A204.1 (cell line): ENCODE measurements around the gene DRAM2.
"Not testable (repeated sequence)": the region's sequence is repeated elsewhere in the genome, so short reads cannot be mapped to it uniquely, and the experiment has no call there.

Source experiments
- FAIRE-seq: peaks from 2 replicates; lab custom pipeline; 2012; peaks lifted over from hg19 to GRCh38; lab: Jason Lieb, UNC

Gene DRAM2

DNA sequence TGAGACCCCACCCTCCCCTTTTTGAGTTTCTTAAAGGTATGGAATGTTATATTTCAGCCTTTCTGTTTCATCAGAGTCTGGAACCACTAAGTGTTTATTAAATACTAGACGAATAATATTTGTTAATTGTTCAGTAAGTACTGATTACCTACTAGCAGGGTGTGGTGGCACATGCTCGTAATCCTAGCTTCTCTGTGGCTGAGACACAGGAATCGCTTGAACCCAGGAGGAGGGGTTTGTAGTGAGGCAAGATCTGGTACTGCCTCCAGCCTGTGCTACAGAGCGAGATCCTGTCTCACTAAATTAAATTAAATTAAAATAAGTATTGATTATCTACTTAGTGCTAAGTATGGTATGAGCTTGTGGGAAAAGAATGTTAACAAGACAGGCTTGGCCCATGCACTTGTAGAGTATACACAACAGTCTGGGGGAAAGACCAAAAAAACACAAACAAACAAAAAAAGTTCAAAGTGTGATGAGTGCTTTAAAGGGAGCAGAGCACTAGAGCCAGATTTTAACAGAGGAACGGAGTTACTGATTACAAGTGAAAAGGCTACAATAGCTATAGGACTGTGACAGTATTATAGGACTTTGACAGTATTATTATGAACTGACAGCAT is 2.6 kb upstream of the DRAM2 start:
- no peak for FAIRE-seq

DNA sequence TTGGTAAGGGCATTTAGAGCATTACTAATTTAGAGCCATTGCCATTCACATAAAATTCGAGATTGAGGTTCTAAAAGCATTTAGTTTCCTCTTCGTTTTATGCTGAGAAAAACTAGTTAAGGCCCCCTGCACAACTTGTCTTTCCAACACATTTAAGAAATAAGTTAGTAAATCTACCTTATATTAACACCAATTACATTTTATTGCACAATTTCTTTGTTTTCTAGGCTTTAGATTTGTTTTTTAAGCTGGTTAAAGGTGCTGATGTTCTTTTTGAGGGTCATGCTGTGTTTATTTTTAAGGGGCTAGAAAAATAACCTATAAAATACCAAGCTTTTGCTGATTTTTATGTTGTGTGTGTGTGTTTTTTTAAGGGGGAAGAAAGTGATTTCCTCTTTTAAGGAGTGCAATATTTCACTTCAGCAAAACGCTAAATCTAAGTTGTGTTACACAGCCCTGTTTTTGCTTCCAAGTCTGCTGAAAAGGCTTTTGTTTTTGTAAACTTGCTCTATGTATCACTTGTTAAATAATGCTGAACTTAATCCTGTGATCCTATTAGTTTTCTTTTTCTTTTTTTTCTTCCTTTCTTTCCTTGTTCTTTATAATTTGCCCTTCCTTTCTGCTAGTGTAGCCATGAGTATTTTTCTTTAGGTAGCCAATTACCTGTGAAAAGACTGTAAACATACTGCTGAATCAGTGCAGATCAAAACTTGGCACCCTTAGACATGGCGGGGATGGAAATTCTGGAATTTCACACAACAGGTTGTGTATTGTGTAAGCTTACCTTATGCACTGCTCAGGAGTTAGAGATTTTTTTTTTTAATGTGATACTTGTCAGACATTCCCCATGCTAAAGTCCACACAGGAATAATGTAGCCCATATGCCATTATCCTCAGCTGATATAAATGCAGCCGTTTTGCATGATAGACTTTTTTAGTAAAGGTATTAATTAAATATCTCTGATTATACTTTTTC is 1.6 kb upstream of the DRAM2 start:
- no peak for FAIRE-seq

DNA sequence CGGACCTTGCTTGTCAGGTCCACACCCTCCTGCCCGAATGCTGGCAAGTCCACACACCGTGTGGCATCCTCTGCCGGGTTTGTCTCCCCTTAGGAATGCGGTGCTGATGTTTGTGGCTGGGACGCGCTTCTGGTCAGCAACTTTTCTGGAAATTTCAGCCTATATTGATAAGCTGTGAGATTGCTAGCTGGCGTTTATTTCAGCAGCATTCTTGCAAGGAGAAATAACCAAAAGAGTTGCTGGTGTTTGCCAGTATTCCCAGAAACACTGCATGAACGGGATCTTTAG is 731 bp upstream of the DRAM2 start:
- no peak for FAIRE-seq

DNA sequence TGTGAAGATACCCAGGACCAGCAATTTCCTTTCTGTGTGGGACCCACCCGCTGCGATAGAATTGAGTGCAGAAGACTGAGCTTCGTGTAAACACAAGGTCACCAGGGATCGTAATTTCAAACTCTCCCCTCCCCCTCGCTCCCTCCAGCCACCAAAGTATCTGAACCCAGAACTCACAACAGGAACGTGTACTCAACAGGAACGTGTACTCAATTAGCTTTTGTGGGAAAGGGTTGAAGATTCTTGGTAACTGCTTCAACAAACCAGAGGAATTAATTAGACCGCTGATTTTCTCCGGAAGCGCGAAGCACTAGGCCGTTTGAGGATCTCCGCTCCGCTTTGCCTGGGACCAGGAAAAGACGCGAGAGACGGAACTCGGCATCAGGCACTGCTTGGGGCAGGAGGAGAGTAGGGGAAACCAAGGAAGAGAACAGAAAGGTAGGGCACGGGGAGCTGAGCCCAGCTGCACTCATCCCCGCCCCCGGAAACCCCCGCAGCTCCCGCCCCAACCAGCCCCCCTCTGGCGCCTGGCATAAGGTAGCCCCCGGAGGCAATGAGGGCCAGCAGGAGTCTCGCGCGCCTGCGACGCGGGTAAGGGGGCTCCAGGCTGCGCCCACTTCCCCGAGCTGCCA is 453 bp downstream of the DRAM2 start:
- no peak for FAIRE-seq

DNA sequence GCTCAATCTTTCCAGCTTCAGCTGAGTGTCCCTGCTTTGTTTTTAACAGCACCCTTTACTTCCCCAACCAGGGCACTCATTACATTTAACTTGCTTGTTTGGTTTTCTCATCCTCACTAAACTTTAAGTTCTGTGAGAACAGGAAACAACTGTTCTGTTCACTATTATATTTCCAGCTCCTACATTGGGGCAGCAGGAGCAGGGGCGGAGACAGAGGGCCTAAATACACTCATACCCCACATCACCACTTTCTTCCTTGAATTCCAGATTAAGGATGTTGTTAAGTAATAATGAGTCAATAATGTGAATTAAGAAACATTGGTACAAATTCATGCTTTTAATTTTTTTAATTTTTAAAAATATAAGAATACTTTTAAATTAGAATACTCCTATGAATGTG is 6.0 kb downstream of the DRAM2 start:
- FAIRE-seq, result no peak

DNA sequence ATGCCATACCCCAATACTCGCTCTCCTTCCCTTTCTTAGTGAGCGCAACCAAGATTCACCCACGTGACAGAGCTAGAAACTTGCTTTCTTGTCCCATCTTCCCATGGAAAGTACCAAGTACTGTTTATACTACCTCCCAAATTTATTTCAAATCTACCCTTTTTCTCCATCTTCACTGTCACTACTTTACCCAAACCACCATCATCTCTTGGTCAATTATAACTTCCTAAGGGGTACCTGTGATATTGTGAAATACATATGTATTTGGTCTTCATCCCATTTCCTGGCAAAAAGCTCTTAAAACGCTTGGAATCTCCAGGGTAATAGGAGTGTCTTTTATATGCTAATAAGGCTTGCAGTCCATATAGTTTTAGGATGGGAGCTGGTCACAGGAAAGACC is 8.2 kb downstream of the DRAM2 start:
- FAIRE-seq, result no peak

DNA sequence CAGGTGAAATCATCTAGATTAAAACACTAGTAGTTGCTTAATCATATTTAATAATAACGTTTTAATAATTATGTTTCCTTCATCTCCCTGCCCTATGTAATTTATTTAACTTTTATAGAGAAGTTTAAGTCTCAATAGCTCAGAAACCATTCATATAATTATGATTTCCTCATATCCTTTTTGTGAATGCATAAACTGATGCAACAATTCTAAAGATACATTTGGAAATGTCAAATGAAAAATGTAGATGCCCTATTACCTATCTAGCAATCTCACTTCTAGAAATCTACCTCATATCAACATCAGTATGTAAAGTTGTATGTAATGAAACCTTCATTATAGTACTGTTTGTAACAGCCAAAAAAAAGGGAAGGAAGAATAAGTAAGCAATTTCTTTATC is 10.5 kb downstream of the DRAM2 start:
- FAIRE-seq, result no peak

DNA sequence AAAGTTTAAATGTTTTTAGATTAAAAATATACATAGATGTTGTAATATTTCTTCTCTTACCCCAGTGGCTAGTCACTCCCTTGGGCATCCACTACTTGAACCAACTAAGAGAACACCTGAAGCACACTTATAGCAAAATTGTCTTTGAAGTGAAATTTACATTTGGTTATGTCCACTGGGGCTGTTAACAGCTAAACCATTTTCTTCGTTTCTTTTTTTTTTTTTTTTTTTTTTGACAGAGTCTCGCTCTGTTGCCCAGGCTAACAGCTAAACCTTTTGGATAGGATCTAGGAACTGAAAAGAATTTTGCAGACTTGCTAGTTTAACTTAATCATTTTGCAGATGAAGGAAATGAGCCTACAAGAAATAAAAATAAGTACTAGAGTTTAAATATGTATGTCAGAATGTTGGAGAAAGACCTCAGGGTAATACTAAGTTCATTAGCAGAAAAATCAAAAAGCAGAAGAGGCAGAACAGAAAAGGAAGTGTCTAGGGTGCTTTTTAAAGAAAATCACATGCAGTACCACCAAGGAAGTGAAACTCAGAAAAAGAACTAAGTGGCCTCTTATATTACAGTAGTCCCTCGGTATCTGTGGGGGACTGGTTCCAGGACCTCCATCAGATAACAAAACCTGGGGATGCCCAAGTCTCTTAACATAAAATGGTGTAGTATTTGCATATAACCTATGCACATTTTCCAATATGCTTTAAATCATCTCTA is 11.8 kb downstream of the DRAM2 start:
- no peak for FAIRE-seq

DNA sequence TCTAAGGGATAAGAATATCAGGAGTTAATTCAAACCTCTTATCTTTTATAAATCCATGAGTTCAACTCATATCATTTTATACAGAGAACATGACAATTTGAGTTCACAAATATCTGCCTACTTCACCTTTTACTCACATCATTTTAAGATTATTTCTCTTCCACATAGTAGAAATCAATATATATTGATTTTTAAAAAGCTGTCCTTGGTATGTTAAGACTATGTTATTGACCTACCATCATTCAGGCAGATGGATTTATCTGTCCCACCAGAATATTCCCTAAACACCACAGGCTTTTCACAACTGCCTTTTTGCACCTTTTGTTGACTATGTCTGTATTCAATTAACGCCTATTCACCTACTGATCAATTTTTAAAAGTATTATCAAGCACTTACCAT is 13.5 kb downstream of the DRAM2 start:
- no peak for FAIRE-seq

DNA sequence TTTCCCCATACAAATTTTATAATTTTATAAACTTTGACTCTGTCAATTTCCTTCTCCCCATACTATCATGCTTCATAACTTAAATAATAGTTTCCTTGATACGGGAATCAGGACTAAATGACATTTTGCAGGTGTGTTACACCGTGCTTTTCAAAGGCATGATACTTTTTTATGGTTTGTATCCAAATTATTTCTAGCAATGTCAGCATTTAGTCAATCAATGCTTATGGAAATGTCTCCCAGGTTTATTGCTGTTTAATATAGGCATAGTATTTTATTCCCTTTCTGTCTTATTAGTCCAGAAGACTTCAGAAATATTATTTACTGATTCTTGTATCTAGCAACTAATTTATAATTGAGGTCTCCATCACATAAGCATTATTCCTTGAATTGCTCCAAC is 23.4 kb downstream of the DRAM2 start:
- no peak for FAIRE-seq

DNA sequence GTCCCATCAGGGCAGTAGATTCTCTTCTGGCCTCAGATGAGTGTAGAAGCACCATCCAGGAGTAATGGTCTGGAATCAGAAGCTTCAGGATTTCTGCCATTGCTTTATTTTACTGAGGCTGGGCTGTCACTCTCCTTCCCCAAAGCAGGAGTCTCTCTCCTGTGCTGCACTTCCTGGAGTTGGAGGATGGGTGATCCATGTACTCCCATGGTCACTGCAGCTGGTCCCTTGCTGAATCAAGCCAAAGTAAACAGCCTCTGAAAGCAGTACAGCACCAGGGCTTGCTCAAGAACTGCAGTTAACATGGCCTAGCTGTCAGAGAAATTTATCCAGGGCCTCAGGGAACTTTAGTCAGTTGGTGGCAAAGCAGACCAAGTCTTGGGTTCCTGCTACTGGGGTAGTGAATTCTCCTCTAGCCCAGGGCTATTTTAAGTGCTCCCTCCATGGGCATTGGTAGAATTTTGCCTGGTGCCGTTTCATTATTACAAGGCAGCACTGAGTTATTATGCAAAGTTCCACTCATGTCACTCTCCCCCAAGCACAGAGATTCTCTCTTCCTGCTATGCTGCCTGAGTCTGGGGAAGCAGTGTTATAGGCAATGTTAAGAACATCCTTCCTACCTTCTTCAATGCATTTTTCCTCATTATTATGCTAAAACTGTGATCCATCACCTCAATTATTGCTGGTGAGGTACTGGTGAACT is 29.5 kb downstream of the DRAM2 start:
- FAIRE-seq, result no peak

DNA sequence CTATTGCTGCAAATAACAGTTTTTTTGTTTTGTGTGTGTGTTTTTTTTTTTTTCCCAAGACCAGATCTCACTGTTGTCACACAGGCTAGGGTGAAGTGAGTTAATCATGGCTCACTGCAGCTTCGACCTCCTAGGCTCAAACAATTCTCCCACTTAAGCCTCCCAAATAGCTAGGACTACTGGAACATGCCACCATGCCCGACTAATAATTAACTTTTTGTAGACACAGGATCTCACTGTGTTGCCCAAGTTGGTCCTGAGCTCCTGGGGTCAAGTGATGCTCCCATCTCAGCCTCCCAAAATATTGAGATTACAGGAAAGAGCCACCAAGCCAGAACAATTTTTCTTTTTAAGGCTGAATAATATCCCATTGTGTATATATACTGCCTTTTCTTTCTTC is 34.9 kb downstream of the DRAM2 start:
- no peak for FAIRE-seq

DNA sequence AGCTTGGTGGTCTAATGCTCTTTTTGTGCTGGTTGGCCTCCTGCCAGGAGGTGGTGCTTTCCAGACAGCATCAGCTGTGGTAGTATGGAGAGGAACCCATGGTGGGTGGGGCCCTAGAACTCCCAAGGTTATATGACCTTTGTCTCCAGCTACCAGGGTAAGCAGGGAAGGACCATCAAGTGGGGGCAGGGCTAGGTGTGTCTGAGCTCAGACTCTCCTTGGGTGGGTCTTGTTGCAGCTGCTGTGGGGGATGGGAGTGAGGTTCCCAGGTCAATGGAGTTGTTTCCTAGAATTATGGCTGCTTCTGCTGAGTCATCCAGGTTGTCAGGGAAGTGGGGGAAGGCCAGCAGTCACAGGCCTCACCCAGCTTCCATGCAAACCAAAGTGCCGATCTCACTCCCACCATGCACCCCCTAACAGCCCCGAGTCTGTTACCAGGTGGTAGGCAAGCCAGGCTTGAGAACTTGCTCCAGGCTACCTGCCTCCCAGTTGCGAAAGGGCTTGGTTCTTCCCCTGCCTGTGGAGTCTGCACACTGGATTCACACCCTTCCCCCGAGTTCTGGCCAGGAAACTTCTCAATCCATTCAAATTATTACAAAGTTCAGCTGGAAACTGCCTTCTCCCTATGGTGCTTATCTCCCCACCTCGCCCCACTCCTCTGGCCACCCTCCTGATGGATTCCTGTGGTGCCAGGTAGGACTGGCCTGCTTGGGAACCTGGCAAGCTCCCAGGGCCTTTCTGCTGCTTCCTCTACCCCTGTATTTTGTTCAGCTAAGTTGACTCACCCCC is 37.8 kb downstream of the DRAM2 start:
- no peak for FAIRE-seq

DNA sequence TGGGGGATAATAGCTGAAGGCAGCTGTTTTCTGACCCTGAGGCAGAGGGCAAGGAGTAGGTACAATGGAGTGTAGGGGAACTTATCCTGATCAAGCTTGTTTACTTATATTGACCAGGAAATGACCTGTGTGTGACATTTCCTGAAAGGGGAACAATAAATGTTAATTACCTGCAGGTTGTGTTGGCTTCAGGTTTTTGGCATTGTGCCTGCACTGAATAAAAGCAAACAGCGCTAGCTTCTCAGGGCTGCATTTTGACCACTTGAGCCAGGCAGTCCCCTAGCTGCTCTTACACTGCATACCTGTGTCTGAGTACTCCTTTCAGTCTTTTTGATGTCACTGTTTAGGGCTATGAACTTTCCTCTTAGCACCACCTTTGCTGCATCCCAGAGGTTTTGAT is 40.6 kb downstream of the DRAM2 start:
- FAIRE-seq, result no peak

DNA sequence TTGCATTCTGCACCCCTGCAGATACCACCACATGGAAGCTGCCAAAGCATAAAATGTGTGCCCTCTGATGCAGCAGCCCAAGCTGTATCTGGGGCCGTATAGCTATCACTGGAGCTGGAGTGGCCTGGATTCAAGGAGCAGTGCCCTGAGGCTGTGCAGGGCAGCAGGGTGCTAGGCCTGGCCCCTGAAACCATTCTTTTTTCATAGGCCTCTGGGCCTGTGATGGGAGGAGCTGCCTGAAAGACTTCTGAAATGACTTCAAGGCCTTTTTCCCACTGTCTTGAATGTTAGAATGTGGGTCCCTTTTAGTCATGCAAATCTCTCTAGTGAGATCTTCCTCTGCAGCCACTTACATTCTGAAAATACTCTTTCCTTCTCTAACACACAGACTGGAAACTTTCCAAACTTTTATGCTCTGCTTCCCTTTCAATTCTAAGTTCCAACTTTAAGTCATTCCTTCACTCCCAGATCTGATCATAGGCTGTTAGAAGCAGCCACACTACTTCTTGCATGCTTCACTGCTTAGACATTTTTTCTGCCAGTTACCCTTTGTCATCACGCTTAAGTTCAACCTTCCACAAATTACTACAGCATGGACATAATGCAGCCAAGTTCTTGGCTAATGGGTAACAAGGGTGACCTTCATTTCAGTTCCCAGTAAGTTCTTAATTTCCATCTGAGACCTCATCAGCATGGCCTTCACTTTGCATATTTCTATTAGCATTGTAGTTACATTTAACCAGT is 42.4 kb downstream of the DRAM2 start:
- FAIRE-seq, result no peak

DNA sequence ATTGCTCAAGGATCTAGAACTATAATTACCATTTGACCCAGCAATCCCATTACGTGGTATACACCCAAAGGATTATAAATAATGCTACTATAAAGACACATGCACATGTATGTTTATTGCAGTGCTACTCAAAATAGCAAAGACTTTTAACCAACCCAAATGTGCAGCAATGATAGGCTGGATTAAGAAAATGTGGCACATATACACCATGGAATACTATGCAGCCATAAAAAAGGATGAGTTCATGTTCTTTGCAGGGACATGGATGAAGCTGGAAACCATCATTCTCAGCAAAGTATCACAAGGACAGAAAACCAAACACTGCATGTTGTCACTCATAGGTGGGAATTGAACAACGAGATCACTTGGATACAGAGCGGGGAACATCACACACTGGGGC is 44.5 kb downstream of the DRAM2 start:
- not testable (repeated sequence) for FAIRE-seq

DNA sequence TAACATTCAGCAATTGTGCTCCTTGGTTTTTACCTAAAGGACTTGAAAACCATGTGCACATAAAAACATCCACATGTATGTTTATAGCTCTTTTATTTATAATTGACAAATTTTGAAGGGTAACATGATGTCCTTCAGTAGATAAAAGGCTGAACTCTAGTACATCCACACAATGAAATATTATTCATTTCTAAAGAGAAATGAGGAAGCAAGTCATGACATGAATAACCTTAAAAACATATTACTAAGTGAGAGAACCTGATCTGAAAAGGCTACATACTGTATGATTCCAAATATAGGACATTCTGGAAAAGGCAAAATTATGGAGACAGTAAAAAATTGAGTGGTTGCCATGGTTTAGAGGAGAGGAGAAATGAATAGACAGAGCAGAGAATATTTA is 50.3 kb downstream of the DRAM2 start:
- FAIRE-seq, result no peak

DNA sequence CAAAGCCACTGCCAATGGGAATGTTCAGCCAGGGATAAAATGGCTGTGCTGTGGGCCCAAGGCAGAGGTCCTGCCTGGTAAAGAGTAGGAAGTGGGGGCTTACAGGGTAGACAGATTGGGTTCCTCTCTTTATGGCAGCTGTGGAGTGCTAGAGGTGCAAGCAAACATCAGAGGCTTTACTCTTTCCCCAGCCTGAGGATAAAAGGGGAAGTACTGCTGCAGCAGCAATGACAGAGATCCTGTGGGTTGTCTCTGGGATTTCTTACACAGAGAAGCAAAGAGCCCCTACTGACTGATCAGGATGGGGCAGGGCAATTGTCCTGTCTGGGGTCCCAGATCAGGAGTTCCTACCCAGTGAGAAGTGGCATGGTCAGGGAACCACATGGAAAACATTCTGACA is 54.2 kb downstream of the DRAM2 start:
- no peak for FAIRE-seq

DNA sequence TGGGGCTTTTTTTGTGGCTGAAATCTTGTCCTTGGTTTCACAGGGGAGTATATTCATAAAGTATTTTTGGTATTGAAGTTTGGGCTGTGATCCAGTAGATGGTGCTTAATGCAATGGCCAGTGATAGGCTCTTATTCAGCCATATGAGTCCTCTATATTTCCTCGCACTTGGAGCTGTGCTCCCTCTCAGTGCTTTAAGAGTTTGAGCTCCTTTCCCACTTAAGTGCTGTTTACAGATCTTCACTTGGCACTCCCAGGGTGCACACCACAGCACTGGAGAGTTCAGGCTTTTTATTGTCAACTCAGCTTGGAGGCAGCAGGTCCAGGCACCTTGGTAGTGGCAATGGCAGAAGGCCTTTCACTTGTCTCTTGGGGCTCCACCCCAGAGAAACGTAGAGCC is 54.9 kb downstream of the DRAM2 start:
- no peak for FAIRE-seq

DNA sequence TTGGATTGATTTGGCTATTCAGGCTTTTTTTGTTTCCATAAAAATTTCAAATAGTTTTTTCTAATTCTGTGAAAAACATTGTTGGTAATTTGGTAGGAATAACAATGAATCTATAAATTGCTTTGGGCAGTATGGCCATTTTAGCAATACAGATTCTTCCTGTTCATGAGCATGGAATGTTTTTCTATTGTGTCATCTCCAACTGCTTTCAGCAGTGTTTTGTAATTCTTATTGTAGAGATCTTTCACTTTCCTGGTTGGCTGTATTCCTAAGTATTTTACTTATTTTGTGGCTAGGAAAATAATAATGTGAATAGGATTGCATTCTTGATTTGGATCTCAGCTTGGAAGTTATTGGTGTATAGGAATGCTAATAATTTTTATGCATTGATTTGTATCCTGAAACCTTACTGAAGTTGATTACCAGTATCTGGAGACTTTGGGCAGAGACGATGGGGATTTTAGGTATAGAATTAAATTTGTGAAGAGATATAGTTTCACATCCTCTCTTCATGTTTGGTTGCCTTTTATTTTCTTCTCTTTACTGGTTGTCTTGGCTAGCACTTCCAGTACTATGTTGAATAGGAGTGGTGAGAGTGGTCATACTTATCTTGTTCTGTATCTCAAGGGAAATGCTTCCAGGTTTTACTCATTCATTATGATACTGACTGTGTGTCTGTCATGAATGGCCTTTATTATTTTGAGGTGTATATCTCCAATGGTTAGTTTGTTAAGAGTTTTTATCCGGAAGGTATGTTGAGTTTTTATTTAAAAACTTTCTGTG is 57.3 kb downstream of the DRAM2 start:
- no peak for FAIRE-seq
